GM19240 (cell line): ENCODE measurements around the gene IRF7.
"Not testable (repeated sequence)": the region's sequence is repeated elsewhere in the genome, so short reads cannot be mapped to it uniquely, and the experiment has no call there.

Source experiments
- DNase-seq: peaks from one replicate; pipeline ENCODE4 v3.0.0; 2011; ENCODE audit warnings: low spot score; ENCODE audit not compliant: insufficient read length

The IRF7 gene

DNA sequence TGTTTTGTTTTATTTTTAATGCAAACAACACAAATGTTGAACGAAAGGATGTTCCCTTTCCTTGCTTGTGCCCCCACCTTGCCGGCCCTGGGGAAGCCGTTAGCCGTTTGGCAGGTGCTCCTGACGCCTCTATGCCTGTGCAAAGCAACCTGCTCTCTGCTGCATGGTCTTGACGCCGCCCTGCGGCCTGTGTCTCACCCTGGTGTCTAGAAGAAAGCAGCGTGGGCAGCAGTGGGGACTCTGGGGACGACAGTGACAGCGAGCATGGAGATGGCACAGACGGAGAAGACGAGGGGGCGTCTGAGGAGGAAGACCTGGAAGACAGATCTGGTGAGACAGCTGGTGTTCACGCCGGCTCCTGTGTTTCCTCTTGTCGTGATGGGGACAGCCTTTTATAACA is 34.0 kb downstream of the IRF7 start:
- DNase-seq = no peak

DNA sequence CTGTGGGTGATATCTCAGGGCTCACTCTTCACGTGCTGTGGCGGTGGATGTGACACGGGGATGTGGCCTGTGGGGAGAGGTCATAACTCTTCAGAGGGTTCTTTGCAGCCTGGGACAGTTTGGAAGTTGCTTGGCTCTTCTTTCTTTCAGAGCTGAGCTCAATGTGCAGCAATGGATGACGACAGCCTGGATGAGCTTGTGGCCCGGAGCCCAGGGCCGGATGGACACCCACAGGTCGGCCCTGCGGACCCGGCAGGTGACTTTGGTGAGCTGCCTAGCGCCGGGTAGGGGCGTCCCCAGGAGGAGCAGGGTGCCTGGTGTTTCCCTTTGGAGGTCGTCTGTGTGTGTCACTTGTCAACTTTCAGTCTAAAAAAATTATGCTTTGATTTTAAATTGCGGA is 34.4 kb downstream of the IRF7 start:
- DNase-seq = no peak

DNA sequence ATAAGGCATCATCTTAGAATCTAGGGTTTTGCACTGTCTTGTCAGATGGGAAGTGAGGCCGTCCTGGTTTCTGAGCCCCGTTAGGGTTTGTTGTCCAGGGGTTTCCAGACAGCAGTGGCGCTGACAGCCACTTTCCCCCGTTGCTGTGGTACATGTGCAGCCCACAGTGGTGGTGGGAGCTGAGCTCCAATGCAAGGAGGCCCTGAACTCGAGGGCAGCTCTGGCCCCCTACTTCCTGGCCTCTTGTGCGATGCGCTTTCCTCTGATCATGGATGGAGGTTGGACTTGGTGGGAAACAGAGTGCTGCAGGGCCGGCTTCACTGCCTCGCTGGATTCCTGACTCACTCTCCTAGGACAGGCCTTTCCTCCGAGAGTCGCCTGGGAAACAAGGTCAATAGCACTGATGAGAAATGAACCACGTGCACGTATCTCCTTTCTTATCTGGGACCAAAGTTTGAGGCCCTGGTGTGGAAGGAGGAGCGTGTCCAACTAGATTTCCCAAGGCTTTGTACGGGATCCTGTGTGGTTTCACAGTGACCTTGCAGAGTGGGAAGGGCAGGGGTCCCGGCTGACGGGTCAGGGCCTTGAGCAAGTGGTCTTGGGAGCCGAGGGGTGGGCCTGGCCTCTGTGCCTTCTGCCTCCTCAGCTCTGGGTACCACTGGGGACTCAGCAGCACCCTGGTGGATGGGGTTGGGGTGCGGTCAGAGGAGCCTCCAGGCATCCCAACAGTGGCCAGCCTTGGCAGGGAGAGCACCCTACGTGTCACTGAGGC is 35.7 kb downstream of the IRF7 start:
- no peak for DNase-seq

DNA sequence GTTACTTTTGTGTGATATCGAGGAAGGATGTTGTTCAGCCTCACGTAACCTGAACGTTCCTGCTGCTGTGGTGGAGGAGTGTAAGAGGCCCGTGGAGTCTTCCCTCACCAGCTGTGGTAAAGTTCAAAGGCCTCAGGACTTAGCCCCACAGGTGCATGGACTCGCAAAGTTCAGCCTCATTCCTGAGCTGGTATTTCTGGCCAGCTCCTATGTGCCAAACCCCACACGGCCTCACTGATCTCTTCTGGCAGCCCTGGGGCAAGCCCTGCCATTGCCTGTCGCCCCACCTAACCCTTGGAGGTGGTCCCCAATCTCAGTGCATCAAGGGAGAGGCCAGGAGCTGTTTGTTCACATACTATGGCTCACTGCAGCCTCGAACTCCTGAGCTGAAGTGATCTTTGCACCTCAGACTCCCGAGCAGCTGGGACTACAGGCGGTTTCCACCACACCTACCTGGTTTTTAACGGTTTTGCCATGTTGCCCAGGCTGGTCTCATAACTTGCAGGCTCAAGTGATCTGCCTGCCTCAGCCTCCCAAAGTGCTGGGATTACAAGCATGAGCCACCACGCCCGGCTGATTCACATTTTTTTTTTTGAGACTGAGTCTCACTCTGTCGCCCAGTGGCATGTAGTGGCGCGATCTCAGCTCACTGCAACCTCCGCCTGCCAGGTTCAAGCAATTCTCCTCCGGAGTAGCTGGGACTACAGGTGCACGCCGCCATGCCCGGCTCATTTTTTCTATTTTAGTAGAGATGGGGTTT is 37.3 kb downstream of the IRF7 start:
- no peak for DNase-seq

DNA sequence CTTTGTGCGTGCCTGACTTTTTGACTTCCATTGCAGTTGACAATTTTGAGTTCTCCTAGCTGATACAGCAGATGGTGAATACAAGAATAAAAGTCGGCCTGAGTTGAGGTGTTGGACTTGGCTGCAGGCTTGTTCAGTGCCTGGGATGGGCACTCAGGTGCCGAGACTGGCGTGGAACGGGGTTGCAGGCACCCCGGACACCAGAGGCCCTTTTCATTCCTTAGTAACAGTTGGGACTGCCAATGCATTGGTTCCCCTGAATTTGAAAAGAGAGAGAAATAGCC is 38.2 kb downstream of the IRF7 start:
- no peak for DNase-seq

DNA sequence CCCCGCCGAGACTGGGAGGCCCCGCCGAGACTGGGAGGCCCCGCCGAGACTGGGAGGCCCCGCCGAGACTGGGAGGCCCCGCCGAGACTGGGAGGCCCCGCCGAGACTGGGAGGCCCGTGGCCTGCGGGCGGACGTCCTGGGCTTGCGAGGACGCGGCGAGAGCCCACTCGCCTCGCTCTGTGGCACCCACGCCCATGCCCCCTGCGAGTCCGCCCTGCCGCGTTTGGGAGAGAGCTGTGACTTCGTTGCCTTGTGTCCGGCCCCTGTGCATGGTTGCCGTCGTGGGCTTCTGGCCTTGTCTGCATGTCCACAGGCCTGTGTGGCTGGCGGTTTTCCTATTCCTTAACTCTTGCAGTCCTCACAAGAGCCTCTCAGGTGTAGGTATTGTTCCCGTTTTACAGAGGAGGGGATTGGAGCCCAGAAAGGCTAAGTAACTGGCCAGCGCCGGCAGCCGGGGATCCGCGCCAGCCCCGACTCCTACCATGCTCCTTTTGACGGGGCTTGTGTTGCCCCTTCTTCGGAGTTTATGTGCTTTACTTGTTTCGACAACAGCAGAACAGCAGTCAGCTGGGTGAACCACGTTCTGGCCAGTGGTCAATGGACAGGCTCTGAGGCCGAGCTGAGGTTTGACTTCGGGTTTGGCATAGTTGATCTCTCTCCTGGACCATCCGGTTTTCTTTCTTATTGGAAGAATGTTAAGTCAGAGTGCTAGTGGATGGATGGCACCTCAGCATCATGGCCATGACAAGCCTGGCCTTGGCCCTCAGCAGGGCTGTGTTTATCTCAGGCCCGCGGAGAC is 38.7 kb downstream of the IRF7 start:
- DNase-seq = no peak

DNA sequence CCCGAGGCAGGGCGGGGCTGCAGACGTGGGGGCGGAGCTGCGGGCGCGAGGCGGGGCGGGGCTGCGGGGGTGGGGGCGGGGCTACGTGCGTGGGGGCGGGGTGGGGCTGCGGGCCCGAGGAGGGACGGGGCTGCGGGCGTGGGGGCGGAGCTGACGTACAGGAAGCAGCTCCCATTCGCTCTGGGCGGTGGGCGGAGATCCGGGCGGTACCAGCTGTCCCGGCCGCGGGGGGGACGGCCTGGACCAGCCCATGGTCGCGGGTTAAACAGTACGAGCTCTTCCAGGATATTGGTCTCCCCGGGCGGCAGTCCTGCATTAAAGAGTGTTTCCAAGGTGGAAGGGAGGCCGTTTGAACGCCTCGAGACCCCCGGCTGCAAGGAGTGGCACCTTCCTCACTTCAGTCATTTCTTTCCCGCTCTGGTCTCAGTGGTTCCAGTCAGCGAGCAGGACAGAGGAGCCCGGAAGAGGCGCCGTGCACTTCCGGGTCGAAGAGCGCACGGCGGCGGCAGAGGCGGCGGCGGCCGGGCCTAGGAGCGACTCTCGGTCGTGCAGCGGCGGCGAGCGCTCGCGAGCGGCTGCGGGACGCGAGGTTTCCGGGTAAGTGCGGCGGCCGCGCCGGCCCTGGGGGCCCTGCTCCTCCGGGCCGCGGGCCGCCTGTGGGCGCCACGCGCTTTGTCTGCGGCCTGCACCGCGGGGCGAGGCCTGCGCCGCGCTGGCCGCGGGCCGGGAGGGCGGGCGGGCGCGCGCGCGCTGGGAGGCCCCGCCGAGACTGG is 39.6 kb downstream of the IRF7 start, which contains the start of gene PHRF1:
TSS of gene PHRF1 (plus strand) at position 475 of the 773 bp plus-strand sequence. CDS start 5,043 bp downstream, outside the sequence.
- peak; percentile 100 for DNase-seq

DNA sequence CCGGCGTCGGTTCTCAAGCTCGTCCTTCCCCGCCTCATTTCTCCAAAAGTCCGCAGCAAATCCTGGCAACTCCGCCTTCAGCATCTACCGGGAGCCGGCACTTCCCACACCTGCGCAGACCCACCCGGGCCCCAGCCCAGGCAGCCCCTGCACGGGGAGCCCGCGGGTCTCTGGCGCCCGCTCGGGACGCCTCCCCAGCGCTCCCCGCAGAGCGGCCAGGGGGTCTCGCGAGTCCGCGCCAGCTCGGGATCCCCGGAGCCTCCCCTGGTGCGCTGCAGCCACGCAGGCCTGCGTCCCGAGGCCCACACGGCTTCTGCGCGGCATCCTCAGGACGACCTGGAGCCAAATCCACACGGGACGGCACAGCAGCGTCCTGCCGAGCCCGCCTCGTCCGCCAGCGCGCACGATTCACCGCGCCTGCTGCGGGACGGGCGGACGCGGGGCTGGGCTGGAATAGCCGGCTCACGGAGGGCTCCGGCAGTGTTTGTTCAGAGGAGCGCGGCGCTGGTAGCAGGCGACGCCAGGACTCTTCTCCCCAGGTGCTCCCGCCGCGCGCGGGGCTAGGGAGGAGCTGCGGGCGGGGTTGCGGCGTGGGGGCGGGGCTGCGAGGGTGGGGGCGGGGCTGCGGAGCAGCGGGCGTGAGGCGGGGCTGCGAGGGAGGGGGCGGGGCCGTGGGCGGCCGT is 40.3 kb downstream of the IRF7 start:
- no peak for DNase-seq

DNA sequence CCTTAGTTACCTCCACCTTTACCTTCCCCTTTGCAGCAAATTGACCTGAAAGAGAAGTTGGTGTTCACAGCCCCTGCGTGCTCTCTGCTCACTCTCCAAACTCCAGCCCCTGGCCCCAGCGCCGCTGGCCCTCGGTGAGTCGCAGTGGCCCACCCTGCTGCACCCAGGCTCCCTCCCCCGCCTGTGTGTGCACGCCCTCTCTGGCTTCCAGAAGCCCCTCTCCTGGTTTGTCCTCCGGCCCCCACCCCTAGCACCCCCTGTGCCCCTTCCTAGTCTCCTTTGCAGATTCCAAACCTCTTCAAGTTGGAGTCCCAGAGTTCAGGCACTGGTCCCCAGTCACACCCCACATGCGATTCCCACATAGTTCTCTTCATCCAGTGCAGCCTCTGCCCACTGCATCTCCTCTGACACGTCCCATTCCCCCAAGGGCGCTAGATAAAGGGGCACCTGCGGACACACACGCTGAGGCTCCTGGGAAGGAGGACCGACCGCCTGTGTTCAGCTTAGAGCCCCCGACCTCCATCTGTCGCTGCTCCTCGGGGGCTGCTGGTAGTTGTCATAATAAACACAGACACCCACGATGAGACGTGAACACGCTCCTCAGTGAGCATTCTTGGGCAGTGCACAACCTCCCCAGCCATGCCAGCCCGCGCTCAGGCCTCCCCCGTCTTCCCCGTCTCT is 41.0 kb downstream of the IRF7 start:
- no peak for DNase-seq

DNA sequence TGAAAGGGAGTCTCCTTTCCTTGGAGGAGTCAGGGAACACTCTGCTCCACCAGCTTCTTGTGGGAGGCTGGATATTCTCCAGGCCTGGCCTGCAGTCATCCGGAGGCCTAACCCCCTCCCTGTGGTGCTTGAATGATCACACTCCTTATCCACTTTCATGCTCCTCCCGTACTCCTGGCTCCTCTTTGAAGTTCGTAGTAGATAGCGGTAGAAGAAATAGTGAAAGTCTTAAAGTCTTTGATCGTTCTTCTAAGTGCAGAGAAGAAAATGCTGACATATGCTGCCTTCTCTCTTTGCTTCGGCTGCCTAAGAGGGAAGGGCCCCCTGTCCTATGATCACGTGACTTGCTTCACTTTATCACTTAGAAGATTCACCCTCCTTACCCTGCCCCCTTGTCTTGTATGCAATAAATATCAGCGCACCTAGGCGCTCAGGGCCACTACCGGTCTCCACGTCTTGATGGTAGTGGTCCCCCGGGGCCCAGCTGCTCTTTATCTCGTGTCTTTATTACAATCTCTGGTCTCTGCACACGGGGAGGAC is 41.6 kb downstream of the IRF7 start:
- not testable (repeated sequence) for DNase-seq

DNA sequence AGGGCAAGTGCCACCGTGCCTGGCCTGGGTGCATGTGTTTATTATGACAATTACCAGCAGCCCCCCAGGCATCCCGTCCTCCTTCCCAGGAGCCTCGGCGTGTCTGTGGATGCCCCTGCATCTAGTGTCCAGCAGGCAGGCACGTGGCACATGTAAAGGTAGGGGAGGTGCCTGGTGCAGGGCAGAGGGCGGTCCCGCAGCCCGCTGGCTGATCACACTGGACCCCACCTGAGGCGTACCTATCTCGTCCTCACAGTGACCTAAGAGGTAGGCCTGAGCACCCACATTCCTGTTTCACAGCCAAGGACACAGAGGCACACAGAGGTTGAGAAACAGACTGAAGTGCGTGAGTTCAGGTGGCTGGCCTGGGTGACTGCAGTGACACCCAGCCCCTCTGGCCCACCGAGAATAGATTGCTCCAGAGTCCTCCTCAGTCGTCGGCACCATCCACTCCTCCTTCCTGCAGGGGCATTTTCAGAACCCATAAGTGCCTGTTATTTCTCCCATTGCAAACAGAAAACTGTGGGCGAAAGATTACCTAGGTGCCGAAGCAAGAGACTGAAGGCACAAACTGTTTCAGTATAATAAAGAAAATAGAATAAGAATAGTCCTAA is 42.5 kb downstream of the IRF7 start:
- DNase-seq = no peak

DNA sequence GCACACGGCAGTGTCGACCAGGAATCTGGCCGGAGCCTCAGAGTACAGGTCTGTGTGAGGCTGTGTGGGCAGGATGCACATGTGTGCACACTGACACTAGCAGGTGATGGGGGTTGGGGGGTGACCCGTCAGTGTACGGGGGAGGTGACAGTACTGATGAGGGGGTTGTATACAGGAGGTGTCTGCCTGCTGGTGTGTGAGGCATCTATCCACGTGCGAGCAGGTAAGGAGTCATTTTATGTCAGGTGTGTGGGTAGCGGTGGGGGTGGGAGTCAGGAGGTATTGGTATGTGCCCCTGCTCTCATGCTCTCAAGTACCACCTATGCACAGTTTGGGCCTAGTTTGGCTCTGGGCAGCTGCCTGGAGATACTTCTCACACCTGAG is 44.0 kb downstream of the IRF7 start:
- DNase-seq = no peak

DNA sequence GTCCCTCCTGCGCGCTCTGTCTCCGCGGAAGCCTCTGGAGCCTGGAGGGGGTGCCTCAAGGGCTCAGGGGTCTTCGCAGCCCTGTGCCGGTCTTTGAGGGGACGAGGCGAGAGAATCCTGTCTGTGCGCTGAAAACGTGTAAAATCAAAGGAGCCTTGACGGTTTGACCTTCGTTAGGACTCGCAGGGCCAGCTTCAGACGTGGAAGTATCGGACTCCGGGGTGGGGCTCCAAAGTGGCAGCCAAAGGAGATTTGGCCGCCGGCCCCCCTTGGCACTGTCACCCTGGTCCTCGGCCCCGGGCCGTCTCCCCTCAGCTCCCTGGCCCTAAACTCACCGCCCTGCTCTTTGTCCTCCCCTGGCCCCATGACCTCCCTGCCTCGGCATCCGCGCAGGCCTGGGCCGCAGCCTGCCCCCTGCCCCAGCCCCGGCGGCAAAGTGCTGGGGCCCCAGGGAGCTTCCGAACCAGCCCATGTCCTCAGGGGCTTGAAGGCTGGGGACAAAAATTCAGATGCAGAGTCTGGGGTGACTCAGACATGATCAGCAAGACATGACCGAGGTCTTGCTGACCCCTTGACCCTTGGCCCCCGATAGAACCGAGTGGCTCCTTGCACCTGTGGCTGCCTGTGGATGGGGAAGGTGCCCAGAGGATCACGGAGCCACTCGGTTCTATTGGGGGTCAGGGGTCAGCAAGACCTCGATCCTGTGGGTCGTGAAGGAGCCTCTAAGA is 46.4 kb downstream of the IRF7 start:
- DNase-seq = no peak

DNA sequence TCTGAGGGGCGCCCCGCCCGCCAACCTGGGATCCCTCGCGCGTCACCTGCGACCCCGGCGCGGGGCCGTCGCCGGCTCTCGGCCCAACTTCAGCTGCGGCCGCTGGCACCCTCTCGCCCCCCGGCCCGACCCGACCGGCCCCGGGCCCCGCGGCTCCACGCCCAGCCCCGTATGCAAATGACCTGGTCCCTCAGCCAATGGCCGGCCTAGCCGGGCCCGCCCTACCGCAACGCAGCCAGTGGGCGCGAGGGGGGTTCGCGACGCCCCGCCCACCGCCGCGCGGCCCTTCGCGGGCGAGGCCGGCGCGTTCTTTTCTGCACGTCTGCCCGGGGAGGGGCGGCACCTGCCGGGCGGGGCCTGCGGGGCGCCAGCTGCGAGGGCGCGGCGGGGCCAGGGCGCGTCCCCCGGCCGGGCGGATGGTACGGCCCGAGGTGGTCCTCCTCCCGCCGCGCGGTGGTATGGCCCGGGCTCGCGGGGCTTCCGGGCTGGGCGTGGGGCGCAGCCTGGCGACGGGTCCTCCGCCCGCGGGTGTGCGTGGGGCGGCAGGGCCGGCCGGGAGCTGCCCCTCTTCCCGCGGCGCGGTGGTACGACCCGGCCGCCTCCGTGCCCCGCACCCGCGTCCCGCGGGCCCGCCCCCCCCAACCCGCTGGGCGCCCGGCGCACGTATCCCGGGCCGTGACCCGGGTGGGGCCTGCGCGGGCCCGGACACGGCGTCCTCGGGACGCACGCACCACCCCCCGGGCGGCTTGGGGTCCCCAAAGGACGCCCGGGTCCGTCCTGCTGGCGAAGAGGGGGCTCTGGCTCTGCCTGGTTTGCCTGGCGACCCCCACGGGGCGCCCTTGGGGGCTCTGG is 47.2 kb downstream of the IRF7 start:
- DNase-seq = peak; percentile 99

DNA sequence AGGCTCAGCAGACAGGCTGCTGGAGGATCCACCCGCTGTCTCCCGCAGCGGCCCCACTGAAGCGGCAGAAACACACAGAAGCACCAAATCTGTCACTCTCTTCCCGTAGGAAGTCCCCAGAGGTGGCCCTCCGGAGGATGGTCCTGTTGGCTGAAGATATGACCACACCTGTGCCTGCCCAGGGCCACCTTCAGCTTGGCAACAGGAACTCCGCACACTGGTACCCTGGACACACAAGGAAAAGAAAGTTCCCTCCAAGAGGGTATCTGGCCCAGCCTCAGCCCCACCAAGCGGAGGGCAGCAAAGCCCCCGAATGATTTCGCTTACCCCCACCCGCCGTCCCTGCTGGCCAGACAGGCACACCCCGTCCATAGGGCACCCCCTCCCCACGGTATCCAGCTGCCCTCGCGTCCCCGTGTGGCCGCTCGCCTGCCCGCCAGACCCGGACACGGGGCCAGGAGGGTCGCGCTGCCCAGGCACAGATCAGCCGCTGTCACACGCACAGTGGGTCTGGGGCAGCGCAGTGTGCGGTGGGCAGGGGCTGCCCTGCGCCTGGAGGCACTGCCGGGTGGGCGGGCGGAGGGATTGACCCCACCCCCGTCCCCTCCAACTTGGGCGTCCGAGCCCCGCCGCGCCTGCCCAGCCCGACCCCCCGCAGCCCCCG is 48.0 kb downstream of the IRF7 start:
- no peak for DNase-seq

DNA sequence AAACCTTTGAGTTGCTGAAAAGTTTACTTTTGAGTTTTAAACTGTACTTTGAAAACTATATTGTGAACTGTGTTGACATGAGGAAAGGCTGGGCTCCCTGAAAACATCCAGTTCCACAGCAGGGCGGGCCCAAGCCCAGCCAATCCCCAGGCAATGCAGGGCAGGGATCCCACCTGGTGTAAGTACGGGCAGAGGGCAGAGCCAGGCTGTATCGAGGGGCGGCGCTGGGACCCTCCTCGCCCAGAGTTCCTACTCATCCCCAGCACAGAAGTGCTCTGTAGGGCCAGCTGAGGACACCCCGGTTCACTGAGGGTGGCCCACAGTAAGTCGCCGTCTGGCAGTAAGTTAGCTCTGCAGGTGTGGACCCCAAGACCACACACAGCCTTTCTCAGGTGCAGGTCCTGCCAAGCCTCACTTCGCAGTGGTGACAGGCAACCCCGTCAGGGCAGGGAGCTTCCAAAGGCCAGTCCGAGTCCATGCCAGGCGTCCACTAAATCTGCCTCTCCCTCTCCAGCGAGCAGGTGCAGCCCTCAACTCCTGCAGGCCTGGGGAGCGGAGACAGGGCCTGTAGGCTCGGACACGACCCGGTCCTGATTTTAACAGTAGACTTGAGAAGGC is 48.6 kb downstream of the IRF7 start:
- no peak for DNase-seq

DNA sequence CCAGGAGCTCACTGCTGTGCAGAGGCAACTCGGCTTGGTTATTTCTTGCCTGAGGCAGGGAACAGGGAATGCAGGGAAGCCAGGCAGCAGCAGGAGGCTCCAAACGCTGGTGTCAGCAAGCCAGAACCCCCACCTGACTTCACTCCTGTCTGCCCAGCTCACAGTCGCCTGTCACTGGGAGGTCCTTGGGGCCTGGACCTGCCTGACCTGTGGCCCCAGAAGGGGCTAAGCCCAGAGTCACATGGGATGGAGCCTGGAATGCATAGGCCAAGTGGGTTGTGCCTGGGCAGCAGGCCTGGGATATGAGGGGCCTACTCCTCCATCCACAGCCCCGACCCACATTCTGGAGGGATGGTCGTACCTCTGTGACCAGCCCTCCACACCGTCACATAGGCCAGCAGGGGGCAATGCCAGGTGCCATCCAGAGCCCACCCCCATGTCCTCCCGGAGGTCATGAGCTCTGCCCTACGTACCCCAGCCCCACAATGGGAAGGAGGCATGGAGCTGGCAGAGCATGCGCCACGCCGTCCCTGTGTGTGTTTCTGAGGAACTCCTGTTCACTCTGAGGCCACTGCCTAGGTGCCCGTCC is 49.7 kb downstream of the IRF7 start:
- DNase-seq = no peak
